Stimulated activated CD8-positive, alpha-beta memory T cell treated with anti-CD3 and anti-CD28 coated beads, Interleukin-7, amount 100 ng/mL, for 24 hours (primary cell): Measurements from ENCODE around the gene NSUN7.

Experiments
- DNase-seq: peaks from one replicate; pipeline ENCODE4 v3.0.0-alpha.2; 2020; ENCODE audit warnings: low read depth

Gene NSUN7

GRCh38 chr4:40848940-40849339 is 99.2 kb downstream of the NSUN7 start:
- no peak for DNase-seq

GRCh38 chr4:40850496-40850895 is 100.7 kb downstream of the NSUN7 start:
- no peak for DNase-seq

GRCh38 chr4:40856277-40856839 is 106.6 kb downstream of the NSUN7 start:
- DNase-seq: no peak

GRCh38 chr4:40856840-40857362 is 107.1 kb downstream of the NSUN7 start:
- peak; percentile 40 for DNase-seq

- DNase-seq: no peak
Measured at GRCh38 chr4:40857956-40858355, 108.2 kb downstream of the NSUN7 start.

GRCh38 chr4:40858962-40859361 is 109.2 kb downstream of the NSUN7 start:
- no peak for DNase-seq
